GM23338 (cell line): ENCODE results near the gene MYO3B. TPM values are rescaled to one million over a fixed set of nuclear protein-coding genes. Genes with fewer than 3 reads are reported as not detected.

Experiments used
- ATAC-seq: fragments of 200-7000 bp; cut with Tn5 transposase; 3 replicates; pipeline ENCODE4 v1.9.1; 2020
- DNase-seq: peaks from one replicate; pipeline ENCODE4 v3.0.0-alpha.2; 2015; ENCODE audit warnings: low spot score
- H2AFZ ChIP-seq: fragments of 200-600 bp; sonication (generic); 2 replicates; pipeline ENCODE4 v1.8.0; 2016; ENCODE audit warnings: antibody characterized with exemption, mild to moderate bottlenecking, moderate library complexity
- H3F3A ChIP-seq: fragments of 200-600 bp; sonication (generic); replicated peaks from 2 replicates; pipeline ENCODE4 v1.8.0; 2017; ENCODE audit warnings: antibody characterized with exemption, mixed run types, low read depth
- H3K27ac ChIP-seq: fragments of 200-600 bp; sonication (generic); 2 replicates; pipeline ENCODE4 v1.6.1; 2016; ENCODE audit warnings: low read depth
- H3K27me3 ChIP-seq: fragments of 200-600 bp; sonication (generic); 2 replicates; pipeline ENCODE4 v1.8.0; 2016; ENCODE audit warnings: mild to moderate bottlenecking, mixed run types, moderate library complexity; ENCODE audit not compliant: insufficient read depth
- H3K36me3 ChIP-seq: fragments of 200-600 bp; sonication (generic); 2 replicates; pipeline ENCODE4 v1.8.0; 2016; ENCODE audit warnings: mild to moderate bottlenecking; ENCODE audit not compliant: insufficient read depth
- H3K4me1 ChIP-seq: fragments of 200-600 bp; sonication (generic); 2 replicates; pipeline ENCODE4 v1.8.0; 2016; ENCODE audit warnings: mild to moderate bottlenecking, moderate library complexity; ENCODE audit not compliant: insufficient read depth
- H3K4me2 ChIP-seq: fragments of 200-600 bp; sonication (generic); 2 replicates; pipeline ENCODE4 v1.7.1; 2017; ENCODE audit warnings: mixed run types
- H3K4me3 ChIP-seq: fragments of 200-600 bp; sonication (generic); 2 replicates; pipeline ENCODE4 v1.6.1; 2016; ENCODE audit warnings: mixed run types
- H3K79me2 ChIP-seq: fragments of 200-600 bp; sonication (generic); replicated peaks from 2 replicates; pipeline ENCODE4 v1.8.0; 2017; ENCODE audit warnings: mild to moderate bottlenecking; ENCODE audit not compliant: insufficient read depth
- H3K9me2 ChIP-seq: fragments of 200-600 bp; sonication (generic); 2 replicates; pipeline ENCODE4 v1.8.0; 2017; ENCODE audit not compliant: insufficient read depth
- H4K20me1 ChIP-seq: fragments of 200-600 bp; sonication (generic); replicated peaks from 2 replicates; pipeline ENCODE4 v1.8.0; 2017; ENCODE audit warnings: mild to moderate bottlenecking; ENCODE audit not compliant: insufficient read depth
- H3K27ac Mint-ChIP-seq: 2 replicates; pipeline ENCODE4 v1.8.0; 2020; ENCODE audit warnings: inconsistent platforms, mild to moderate bottlenecking, moderate library complexity, mixed read lengths
- H3K27me3 Mint-ChIP-seq: 3 replicates; pipeline ENCODE4 v1.8.0; 2022; ENCODE audit warnings: low read depth, mild to moderate bottlenecking, moderate library complexity, mixed read lengths, inconsistent platforms; ENCODE audit not compliant: insufficient read depth, poor library complexity
- H3K36me3 Mint-ChIP-seq: 3 replicates; pipeline ENCODE4 v1.8.0; 2021; ENCODE audit warnings: low read depth, mild to moderate bottlenecking, inconsistent platforms, moderate library complexity, mixed read lengths
- H3K4me1 Mint-ChIP-seq: 3 replicates; pipeline ENCODE4 v1.8.0; 2020; ENCODE audit warnings: mild to moderate bottlenecking, inconsistent platforms, mixed read lengths
- H3K4me3 Mint-ChIP-seq: 3 replicates; pipeline ENCODE4 v1.8.0; 2021; ENCODE audit warnings: moderate library complexity, mild to moderate bottlenecking, inconsistent platforms, mixed read lengths
- H3K9me3 Mint-ChIP-seq: 3 replicates; pipeline ENCODE4 v1.8.0; 2020; ENCODE audit warnings: moderate library complexity, mild to moderate bottlenecking, inconsistent platforms, mixed read lengths
- CREB1 ChIP-seq: fragments of 250-450 bp; sonication (Bioruptor Pico); IDR thresholded peaks from 2 replicates; pipeline ENCODE4 v1.5.0; 2020; ENCODE audit warnings: low read depth, mild to moderate bottlenecking, moderate library complexity
- CTCF ChIP-seq, 2 experiments: fragments of 200-600 bp in 1 of 2; sonication (generic) in 1 of 2; conservative IDR thresholded peaks; 2 replicates each; pipeline versions ENCODE4 v1.5.1 to v1.6.1; 2016 to 2017; ENCODE audit warnings: antibody characterized with exemption in 2 of 2, low read depth in 2 of 2, mild to moderate bottlenecking in 2 of 2, moderate library complexity in 1 of 2
- ETS1 ChIP-seq: IDR thresholded peaks from 2 replicates; pipeline ENCODE4 v1.6.1; 2016; ENCODE audit warnings: antibody characterized with exemption
- EZH2 ChIP-seq: fragments of 200-600 bp; sonication (generic); IDR thresholded peaks from one replicate; pipeline ENCODE4 v1.8.0; 2017; ENCODE audit warnings: antibody characterized with exemption, mild to moderate bottlenecking, low read depth; ENCODE audit not compliant: unreplicated experiment
- EZH2phosphoT487 ChIP-seq: fragments of 200-600 bp; sonication (generic); IDR thresholded peaks from one replicate; pipeline ENCODE4 v1.8.1; 2018; ENCODE audit warnings: antibody characterized with exemption; ENCODE audit not compliant: unreplicated experiment
- JUNB ChIP-seq: IDR thresholded peaks from one replicate; pipeline ENCODE4 v1.6.1; 2016; ENCODE audit warnings: antibody characterized with exemption; ENCODE audit not compliant: unreplicated experiment
- NANOG ChIP-seq: IDR thresholded peaks from 2 replicates; pipeline ENCODE4 v1.6.1; 2016; ENCODE audit warnings: antibody characterized with exemption, borderline replicate concordance
- POLR2AphosphoS5 ChIP-seq: IDR thresholded peaks from 2 replicates; pipeline ENCODE4 v1.6.1; 2016; ENCODE audit warnings: antibody characterized with exemption, low read depth
- REST ChIP-seq: IDR thresholded peaks from one replicate; pipeline ENCODE4 v1.6.1; 2018; ENCODE audit warnings: antibody characterized with exemption; ENCODE audit not compliant: unreplicated experiment
- STAT1 ChIP-seq: IDR thresholded peaks from one replicate; pipeline ENCODE4 v1.6.1; 2016; ENCODE audit warnings: antibody characterized with exemption; ENCODE audit not compliant: unreplicated experiment
- ZNF114 ChIP-seq: fragments of 250-450 bp; sonication (Bioruptor Pico); IDR thresholded peaks from 2 replicates; pipeline ENCODE4 v1.5.0; 2020; ENCODE audit warnings: mild to moderate bottlenecking, moderate library complexity
- ZNF331 ChIP-seq: fragments of 250-450 bp; sonication (Bioruptor Pico); IDR thresholded peaks from 2 replicates; pipeline ENCODE4 v1.5.0; 2020; ENCODE audit warnings: low read depth, mild to moderate bottlenecking, moderate library complexity
- ZNF462 ChIP-seq: fragments of 250-450 bp; sonication (Bioruptor Pico); IDR thresholded peaks from 2 replicates; pipeline ENCODE4 v1.5.0; 2020; ENCODE audit warnings: mild to moderate bottlenecking, moderate library complexity
- polyA plus RNA-seq: library from polyadenylated mRNA; unstranded; fragments of >200 nt; fragmentation: Nextera tagmentation; extraction: Ambion mirVana; gene quantifications from 2 replicates; pipeline ENCODE4 v1.2.1, GENCODE V29; 2016
- total RNA-seq: library from RNA; depleted of rRNA; stranded (reverse); fragments of >200 nt; shearing (Covaris generic); gene quantifications from 2 replicates; pipeline ENCODE4 v1.2.3, GENCODE V29; 2014

The MYO3B gene
- total and polyA plus RNA-seq, 2 experiments from 2014 or later, result 0.42 TPM; not detected in 1

GRCh38 chr2:170475878-170476277 lies 297.9 kb downstream of the MYO3B start:
- H4K20me1 ChIP-seq, result no peaks in the 10 kb centered on the region

More at GRCh38 chr2:170475878-170476277, 297.9 kb downstream of the MYO3B start:
- Histone ChIP-seq H3K36me3 (no peaks in the 10 kb centered on the region; the same call in 1 of the 2 replicates), H3K4me1 (no peaks in the 10 kb centered on the region), H3F3A (no peaks in the 10 kb centered on the region), H3K27ac (no peak overlapping the region), H3K9me2 (no peaks in the 10 kb centered on the region), H3K4me3 (no peak overlapping the region), H3K79me2 (no peaks in the 10 kb centered on the region), H2AFZ (no peak overlapping the region), H3K4me2 (no peak overlapping the region), H3K27me3 (no peaks in the 10 kb centered on the region)
- Mint-ChIP-seq H3K4me3 (no peak overlapping the region), H3K4me1 (no peaks in the 10 kb centered on the region), H3K27ac (no peak overlapping the region), H3K27me3 (no peaks in the 10 kb centered on the region), H3K9me3 (no peaks in the 10 kb centered on the region), H3K36me3 (no peaks in the 10 kb centered on the region)
- peak; percentile 4 for DNase-seq
- ATAC-seq, result no peak
- TF ChIP-seq ZNF114 (CRISPR knock-in tag) (no peak), REST (no peak), EZH2phosphoT487 (no peak), EZH2 (no peak), ZNF462 (CRISPR knock-in tag) (no peak), CTCF (conservative IDR thresholded peaks at IDR 0.05; ENCODE audit: low read depth in 2 of 2) (no peak), ETS1 (no peak), NANOG (no peak), STAT1 (no peak), JUNB (no peak), ZNF331 (CRISPR knock-in tag) (no peak), CREB1 (CRISPR knock-in tag) (no peak), POLR2AphosphoS5 (no peak)
